Measurements from ENCODE around the gene ROGDI. TPM values are rescaled to one million over a fixed set of nuclear protein-coding genes. Genes with fewer than 3 reads are reported as not detected.

Gene ROGDI
- total and polyA plus RNA-seq, 8 donors = 12.3 to 63.0 (median 13.7) TPM

GRCh38 chr16:4801051-4801961, 1.1 kb downstream of the ROGDI start:
- Histone ChIP-seq H3K4me1 (peaks cover 14 to 21% (median 16%) of the 10 kb centered on the region in 3 donors), H3K9me3 (no peaks in the 10 kb centered on the region), H3K4me3 (peak overlapping the region; percentile 58 to 91 (median 82)), H3K36me3 (peaks cover 0 to 5% (median 0%) of the 10 kb centered on the region in 3 donors), H3K27me3 (no peaks in the 10 kb centered on the region), H3K27ac (peak overlapping the region; percentile 67 to 87 (median 79))
- 31 to 32% methylated on average over 29 of the region's 29 CpGs for WGBS, 2 donors
- DNase-seq (peak in 3 of 6 donors; percentile 29 to 57 (median 42)), FAIRE-seq (no peak), ATAC-seq (peak in 3 of 4 donors; percentile 0 to 4 (median 2))
- intact Hi-C loops (cut with DNase I) = loop anchor here in 1 of 3 donors (10.0 kb wide), 1 partner anchor 63 kb away; no protein-coding TSS in a partner anchor
- TF ChIP-seq CTCF (IDR thresholded peaks at IDR 0.05) = no peak

- intact Hi-C loops (cut with DNase I) = loop anchor here in 1 of 3 donors (10.0 kb wide), 1 partner anchor 64 kb away; no protein-coding TSS in a partner anchor
- no peak for FAIRE-seq
- H3K4me3 ChIP-seq = no peak overlapping the region
Observed at GRCh38 chr16:4800290-4801041, 2.0 kb downstream of the ROGDI start.

GRCh38 chr16:4799171-4799855, 3.1 kb downstream of the ROGDI start:
- ATAC-seq = no peak
- WGBS, 2 donors = 88 to 90% methylated on average over 19 of the region's 19 CpGs

More at GRCh38 chr16:4800290-4801041, 2.0 kb downstream of the ROGDI start:
- ATAC-seq = peak; percentile 19 to 48 (median 40)
- H3K27ac ChIP-seq = peak overlapping the region in 3 of 4 donors; percentile 5 to 82 (median 76)
- no peak for TF ChIP-seq CTCF (IDR thresholded peaks at IDR 0.05)
- WGBS, 2 donors = 48 to 56% methylated on average over 13 to 17 of the region's 17 CpGs
- H3K4me1 ChIP-seq = peaks cover 14 to 21% (median 21%) of the 10 kb centered on the region in 3 donors
- DNase-seq = peak; percentile 80 to 93 (median 84)
- H3K9me3 ChIP-seq = no peaks in the 10 kb centered on the region
- H3K27me3 ChIP-seq = no peaks in the 10 kb centered on the region
- H3K36me3 ChIP-seq = peaks cover 0 to 5% (median 0%) of the 10 kb centered on the region in 3 donors

More at GRCh38 chr16:4799171-4799855, 3.1 kb downstream of the ROGDI start:
- Histone ChIP-seq H3K27me3 (no peaks in the 10 kb centered on the region), H3K36me3 (peaks cover 0 to 5% (median 0%) of the 10 kb centered on the region in 3 donors), H3K4me3 (no peak overlapping the region), H3K4me1 (peaks cover 14 to 21% (median 21%) of the 10 kb centered on the region in 3 donors), H3K9me3 (no peaks in the 10 kb centered on the region), H3K27ac (no peak overlapping the region)
- peak in 1 of 6 donors; percentile 66 for DNase-seq
- intact Hi-C loops (cut with DNase I) = no loop called here
- no peak for FAIRE-seq
- TF ChIP-seq CTCF (IDR thresholded peaks at IDR 0.05) = no peak

Measured in pancreas (tissue), 10 donors.